WERI-Rb-1 (cell line): ENCODE results near the gene WDR87.

Experiments
- DNase-seq: peaks from one replicate; pipeline ENCODE4 v3.0.0-alpha.2; 2020
- H3K27ac ChIP-seq: fragments of 250-450 bp; sonication (Bioruptor Pico); 2 replicates; pipeline ENCODE4 v1.5.1; 2020; ENCODE audit warnings: mild to moderate bottlenecking, moderate library complexity
- H3K27me3 ChIP-seq: fragments of 250-450 bp; sonication (Bioruptor Pico); 2 replicates; pipeline ENCODE4 v1.5.1; 2021; ENCODE audit warnings: mild to moderate bottlenecking, low read depth, moderate library complexity; ENCODE audit not compliant: insufficient read depth, severe bottlenecking
- H3K36me3 ChIP-seq: fragments of 250-450 bp; sonication (Bioruptor Pico); 2 replicates; pipeline ENCODE4 v1.5.1; 2020; ENCODE audit warnings: mild to moderate bottlenecking, moderate library complexity
- H3K4me3 ChIP-seq: 2 replicates; pipeline ENCODE4 v1.5.1; 2011; ENCODE audit warnings: low read depth, mild to moderate bottlenecking, control low read depth, low read length
- H3K9me3 ChIP-seq: fragments of 250-450 bp; sonication (Bioruptor Pico); 2 replicates; pipeline ENCODE4 v1.5.1; 2021; ENCODE audit warnings: mild to moderate bottlenecking, moderate library complexity; ENCODE audit not compliant: severe bottlenecking
- TF ChIP-seq, protein P1 (sequence below): IDR thresholded peaks from 2 replicates; pipeline ENCODE4 v1.5.1; 2011; ENCODE audit warnings: low read depth, mild to moderate bottlenecking, control low read depth, inconsistent platforms, low read length

The WDR87 gene

DNA sequence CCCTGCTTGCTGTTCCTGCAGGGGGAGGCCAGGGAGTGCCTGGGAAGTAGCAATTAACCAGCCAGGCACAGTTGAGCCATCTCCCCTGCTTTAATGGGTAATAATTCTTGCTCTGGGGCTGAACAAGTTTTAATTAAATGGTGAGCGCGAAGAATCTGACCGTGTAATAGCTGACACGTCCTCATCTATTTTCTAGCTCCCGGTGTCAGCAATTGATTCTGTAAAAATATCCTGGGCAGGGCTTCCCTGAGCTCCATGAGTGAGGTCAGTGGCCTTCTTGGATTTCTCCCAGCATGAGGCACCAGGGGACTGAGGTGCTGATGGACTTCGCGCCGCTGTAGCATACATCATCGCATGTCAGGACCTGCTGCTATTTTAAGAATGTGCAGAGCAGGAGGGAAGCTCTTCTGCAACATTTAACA, 27.6 kb upstream of the WDR87 start:
- peaks cover 4% of the 10 kb centered on the region for H3K9me3 ChIP-seq
- TF ChIP-seq, protein P1, sequence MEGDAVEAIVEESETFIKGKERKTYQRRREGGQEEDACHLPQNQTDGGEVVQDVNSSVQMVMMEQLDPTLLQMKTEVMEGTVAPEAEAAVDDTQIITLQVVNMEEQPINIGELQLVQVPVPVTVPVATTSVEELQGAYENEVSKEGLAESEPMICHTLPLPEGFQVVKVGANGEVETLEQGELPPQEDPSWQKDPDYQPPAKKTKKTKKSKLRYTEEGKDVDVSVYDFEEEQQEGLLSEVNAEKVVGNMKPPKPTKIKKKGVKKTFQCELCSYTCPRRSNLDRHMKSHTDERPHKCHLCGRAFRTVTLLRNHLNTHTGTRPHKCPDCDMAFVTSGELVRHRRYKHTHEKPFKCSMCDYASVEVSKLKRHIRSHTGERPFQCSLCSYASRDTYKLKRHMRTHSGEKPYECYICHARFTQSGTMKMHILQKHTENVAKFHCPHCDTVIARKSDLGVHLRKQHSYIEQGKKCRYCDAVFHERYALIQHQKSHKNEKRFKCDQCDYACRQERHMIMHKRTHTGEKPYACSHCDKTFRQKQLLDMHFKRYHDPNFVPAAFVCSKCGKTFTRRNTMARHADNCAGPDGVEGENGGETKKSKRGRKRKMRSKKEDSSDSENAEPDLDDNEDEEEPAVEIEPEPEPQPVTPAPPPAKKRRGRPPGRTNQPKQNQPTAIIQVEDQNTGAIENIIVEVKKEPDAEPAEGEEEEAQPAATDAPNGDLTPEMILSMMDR: no peak
- DNase-seq: no peak
- peaks cover 3% of the 10 kb centered on the region; the same call in 1 of the 2 replicates for H3K36me3 ChIP-seq
- no peak overlapping the region for H3K4me3 ChIP-seq
- H3K27ac ChIP-seq: no peak overlapping the region
- H3K27me3 ChIP-seq: no peaks in the 10 kb centered on the region

DNA sequence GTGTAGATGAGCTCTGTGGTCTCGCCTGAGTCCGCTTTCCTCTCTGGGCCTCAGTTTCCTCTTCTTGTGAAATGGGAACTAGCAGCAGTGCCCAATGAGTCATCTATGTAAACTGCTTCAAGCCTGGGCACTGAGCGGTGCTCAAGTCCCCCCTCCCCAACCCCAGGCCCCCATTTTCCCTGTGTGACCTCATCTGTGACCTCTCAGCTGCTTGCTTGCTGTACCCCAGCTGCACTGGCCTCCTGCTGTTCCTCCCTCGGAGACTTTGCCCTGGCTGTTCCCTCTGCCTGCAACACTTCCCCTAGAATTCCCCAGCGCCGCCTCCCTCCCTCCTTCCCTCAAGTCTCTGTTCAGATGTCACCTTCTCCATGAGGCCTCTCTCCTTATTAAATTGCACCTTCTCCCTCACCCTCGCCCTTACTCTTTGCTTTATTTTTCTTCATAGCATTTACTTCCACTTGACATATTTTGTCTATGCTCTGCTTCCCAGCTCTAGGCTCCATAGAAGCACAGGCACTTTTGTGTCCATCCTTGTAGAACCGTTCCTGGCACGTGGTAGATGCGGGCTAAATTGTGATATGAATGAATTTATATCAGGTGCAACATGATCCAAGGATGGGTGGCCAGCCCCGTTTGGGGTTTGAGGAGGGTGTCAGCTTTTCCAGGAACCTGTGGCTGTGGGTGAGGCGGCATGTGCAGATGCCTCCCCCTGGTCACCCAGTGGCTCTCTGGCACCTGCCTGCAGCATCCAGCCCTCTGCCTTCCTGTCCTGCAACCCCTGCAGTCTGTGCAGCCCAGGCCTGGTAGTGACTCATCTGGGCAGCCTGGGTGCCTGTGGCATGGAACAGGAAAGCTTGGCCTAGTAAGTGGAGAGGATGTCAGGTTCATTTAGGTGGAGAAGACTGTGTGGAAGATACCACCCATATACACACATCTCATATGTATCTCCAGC, 26.9 kb upstream of the WDR87 start:
- Histone ChIP-seq H3K9me3 (peaks cover 4% of the 10 kb centered on the region), H3K36me3 (peaks cover 3% of the 10 kb centered on the region; the same call in 1 of the 2 replicates), H3K27me3 (no peaks in the 10 kb centered on the region), H3K4me3 (no peak overlapping the region), H3K27ac (no peak overlapping the region)
- DNase-seq: no peak
- TF ChIP-seq, protein P1: no peak

DNA sequence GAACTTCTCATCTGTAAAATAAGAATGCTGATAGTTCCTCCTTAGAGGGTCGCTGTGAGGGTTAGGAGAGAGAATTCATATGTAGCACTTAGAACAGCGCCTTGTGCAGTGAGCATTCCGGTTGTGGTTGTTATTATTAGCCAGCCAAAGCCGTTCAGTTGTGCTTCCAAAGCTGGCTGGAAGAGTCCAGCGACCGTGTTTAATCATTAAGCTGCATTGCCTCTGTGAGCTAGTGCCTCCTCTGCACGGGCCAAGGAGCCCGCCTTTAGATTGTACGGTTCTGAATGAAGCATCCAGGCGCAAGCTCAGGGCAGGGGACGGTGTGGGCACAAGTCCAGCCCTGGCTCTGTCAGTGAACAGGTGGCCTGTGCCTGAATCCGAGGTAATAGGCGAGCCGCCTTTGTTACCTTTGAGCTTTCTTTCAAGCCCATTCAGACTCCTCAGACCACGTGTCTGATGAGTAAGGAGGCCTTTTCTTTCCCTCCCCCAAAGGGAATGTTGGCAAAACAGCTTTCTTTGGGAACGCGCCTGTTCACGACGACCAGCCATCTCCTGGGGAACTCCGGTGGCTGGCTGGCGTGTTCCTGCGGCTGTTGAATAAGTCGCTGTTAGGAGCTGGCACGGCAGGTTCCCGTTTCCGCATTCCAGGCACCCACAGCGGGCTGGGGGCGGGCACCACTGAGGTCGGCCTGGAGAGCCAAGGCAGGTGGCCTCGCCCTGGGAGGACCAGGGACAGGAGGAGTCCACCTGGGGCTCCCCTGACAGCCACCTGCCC, 25.7 kb upstream of the WDR87 start:
- DNase-seq: peak; percentile 23

DNA sequence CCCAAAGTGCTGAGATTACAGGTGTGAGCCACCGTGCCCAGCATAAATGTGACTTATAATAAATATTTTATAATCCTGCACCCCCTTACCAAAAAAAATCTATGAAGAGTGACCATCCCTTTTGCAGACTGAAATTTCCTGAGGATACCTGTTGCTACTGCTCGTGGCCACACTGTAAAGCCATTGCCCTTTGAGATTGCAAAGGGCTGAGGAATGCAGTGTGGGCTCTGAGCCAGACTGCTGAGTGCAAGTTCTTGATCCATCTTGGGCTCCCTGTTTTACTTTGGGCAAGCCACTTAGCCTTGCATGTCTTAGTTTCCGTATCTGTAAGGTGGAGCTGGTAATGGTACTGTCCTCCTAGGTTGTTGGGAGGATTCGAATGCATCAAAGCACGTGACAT, 24.0 kb upstream of the WDR87 start:
- peaks cover 3% of the 10 kb centered on the region; the same call in 1 of the 2 replicates for H3K36me3 ChIP-seq
- no peak overlapping the region for H3K4me3 ChIP-seq
- H3K9me3 ChIP-seq: no peaks in the 10 kb centered on the region
- H3K27me3 ChIP-seq: no peaks in the 10 kb centered on the region
- no peak overlapping the region for H3K27ac ChIP-seq
- DNase-seq: no peak
- TF ChIP-seq, protein P1: no peak

More for the DNA sequence above, 25.7 kb upstream of the WDR87 start:
- Histone ChIP-seq H3K4me3 (no peak overlapping the region), H3K36me3 (peaks cover 3% of the 10 kb centered on the region; the same call in 1 of the 2 replicates), H3K27ac (peak overlapping the region; percentile 33; the same call in 1 of the 2 replicates), H3K9me3 (peaks cover 4% of the 10 kb centered on the region), H3K27me3 (no peaks in the 10 kb centered on the region)
- TF ChIP-seq, protein P1: no peak

DNA sequence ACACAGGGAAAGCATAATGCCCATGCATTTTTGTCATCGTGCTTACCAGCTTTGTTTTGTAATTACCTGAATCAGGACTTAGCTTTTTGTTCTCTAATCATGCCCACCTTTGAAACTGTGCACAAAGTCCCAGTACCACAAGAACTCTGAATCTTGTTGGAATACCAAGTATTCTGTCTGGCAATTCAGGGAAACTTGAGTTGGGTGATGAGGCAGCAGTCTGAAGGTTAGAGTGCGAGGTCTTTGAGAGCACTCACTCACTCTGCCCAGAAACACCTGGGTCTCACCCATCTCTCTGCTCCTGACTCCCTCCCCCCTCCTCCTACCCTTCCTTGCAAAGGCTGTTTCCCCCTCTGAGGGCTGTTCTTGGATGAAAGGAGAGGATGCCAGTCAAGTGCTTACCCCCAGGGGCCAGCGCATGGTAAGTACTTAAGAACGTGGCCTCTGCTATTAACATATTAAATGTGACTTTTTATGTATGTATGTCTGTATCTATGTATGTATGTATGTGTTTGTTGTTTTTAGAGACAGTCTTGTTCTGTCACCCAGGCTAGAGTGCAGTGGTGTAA, 23.0 kb upstream of the WDR87 start:
- Histone ChIP-seq H3K27me3 (no peaks in the 10 kb centered on the region), H3K9me3 (no peaks in the 10 kb centered on the region), H3K27ac (no peak overlapping the region), H3K36me3 (peaks cover 3% of the 10 kb centered on the region; the same call in 1 of the 2 replicates), H3K4me3 (no peak overlapping the region)
- DNase-seq: no peak
- TF ChIP-seq, protein P1: no peak
